B cell (primary cell): ENCODE results near the gene ASTL. TPM values are rescaled to one million over a fixed set of nuclear protein-coding genes. Genes with fewer than 3 reads are reported as not detected.

Source experiments
- ATAC-seq: fragments of 200-7000 bp; cut with Tn5 transposase; one replicate; pipeline ENCODE4 v1.10.0; 2021; ENCODE audit warnings: low read depth, mild to moderate bottlenecking, moderate number of reproducible peaks, moderate library complexity
- CTCF ChIA-PET: fragments of 350-600 bp; sonication (Branson Sonifier 250); formaldehyde crosslinking; loops from one replicate; lab custom pipeline; 2021; ENCODE audit warnings: antibody characterized with exemption, inconsistent platforms; lab: Charles Lee
- POLR2A ChIA-PET: fragments of 350-600 bp; sonication (Branson Sonifier 250); formaldehyde crosslinking; loops from one replicate; lab custom pipeline; 2021; ENCODE audit warnings: antibody characterized with exemption; lab: Charles Lee
- DNase-seq: peaks from one replicate; pipeline ENCODE4 v3.0.0; 2013
- H2AFZ ChIP-seq: 2 replicates; pipeline ENCODE4 v1.6.1; 2012; ENCODE audit warnings: mild to moderate bottlenecking, low read depth, low read length; ENCODE audit not compliant: insufficient read depth, poor library complexity, severe bottlenecking
- H3K27ac ChIP-seq, 2 donors: 1 replicate in 1 of 2; 2 replicates in 1 of 2; pipeline ENCODE4 v1.5.1; 2012 to 2013; ENCODE audit warnings: low read length in 2 of 2, mild to moderate bottlenecking in 2 of 2, moderate library complexity in 1 of 2
- H3K27me3 ChIP-seq, 4 experiments: fragments of 200-600 bp in 1 of 4; sonication (generic) in 1 of 4; replicated peaks in 1 of 4; 1 replicate in 2 of 4; 2 replicates in 2 of 4; pipeline versions ENCODE4 v1.6.1 to v1.7.0; 2013 to 2016; ENCODE audit warnings: low read length in 3 of 4, mild to moderate bottlenecking in 2 of 4, mixed read lengths in 1 of 4, moderate library complexity in 1 of 4; ENCODE audit not compliant: insufficient read depth in 4 of 4, control insufficient read depth in 3 of 4; ENCODE audit errors: control extremely low read depth in 1 of 4
- H3K36me3 ChIP-seq, 2 experiments: replicated peaks in 1 of 2; 1 replicate in 1 of 2; 2 replicates in 1 of 2; pipeline versions ENCODE4 v1.6.1 to v1.7.1; 2013; ENCODE audit warnings: low read length in 1 of 2; ENCODE audit not compliant: insufficient read depth in 2 of 2, control insufficient read depth in 1 of 2; ENCODE audit errors: control extremely low read depth in 1 of 2, extremely low read depth in 1 of 2
- H3K4me1 ChIP-seq, 2 donors: fragments of 200-600 bp in 1 of 2; sonication (generic) in 1 of 2; 1 replicate in 1 of 2; 2 replicates in 1 of 2; pipeline versions ENCODE4 v1.5.1 to v1.6.1; 2013 to 2017; ENCODE audit warnings: low read length in 2 of 2; ENCODE audit not compliant: control insufficient read depth in 2 of 2, insufficient read depth in 2 of 2
- H3K4me2 ChIP-seq: replicated peaks from 2 replicates; pipeline ENCODE3; 2012; ENCODE audit warnings: mild to moderate bottlenecking, low read depth, low read length; ENCODE audit not compliant: poor library complexity, severe bottlenecking
- H3K4me3 ChIP-seq, 5 experiments: fragments of 200-600 bp in 1 of 5; sonication (generic) in 1 of 5; 1 replicate in 3 of 5; 2 replicates in 2 of 5; pipeline versions ENCODE4 v1.5.1 to v1.7.0; 2011 to 2016; ENCODE audit warnings: low read length in 4 of 5, mild to moderate bottlenecking in 4 of 5, low read depth in 2 of 5, control low read depth in 1 of 5, moderate library complexity in 1 of 5; ENCODE audit not compliant: insufficient read depth in 1 of 5; ENCODE audit errors: control extremely low read depth in 1 of 5, extremely low read depth in 1 of 5
- H3K79me2 ChIP-seq: fragments of 200-600 bp; sonication (generic); one replicate; pipeline ENCODE4 v1.6.0; 2016; ENCODE audit warnings: low read length; ENCODE audit not compliant: control insufficient read depth, insufficient read depth
- H3K9ac ChIP-seq: fragments of 200-600 bp; sonication (generic); 2 replicates; pipeline ENCODE4 v1.6.1; 2017; ENCODE audit warnings: mild to moderate bottlenecking, low read length, moderate library complexity
- H3K9me3 ChIP-seq, 3 donors: one replicate each; pipeline versions ENCODE4 v1.6.1 to v1.7.1; 2013; ENCODE audit warnings: low read length in 2 of 3; ENCODE audit not compliant: control insufficient read depth in 2 of 3, insufficient read depth in 1 of 3; ENCODE audit errors: control extremely low read depth in 1 of 3
- H4K20me1 ChIP-seq: 2 replicates; pipeline ENCODE4 v1.6.0; 2012; ENCODE audit warnings: mild to moderate bottlenecking, low read length; ENCODE audit not compliant: insufficient read depth, control insufficient read depth, poor library complexity, severe bottlenecking
- H3K27ac Mint-ChIP-seq: one replicate; pipeline ENCODE4 v1.8.0; 2021; ENCODE audit warnings: mixed read lengths
- H3K27me3 Mint-ChIP-seq: one replicate; pipeline ENCODE4 v1.8.0; 2021; ENCODE audit warnings: mixed read lengths
- H3K4me1 Mint-ChIP-seq: one replicate; pipeline ENCODE4 v1.8.0; 2021; ENCODE audit warnings: mixed read lengths
- H3K4me3 Mint-ChIP-seq: one replicate; pipeline ENCODE4 v1.8.0; 2021; ENCODE audit warnings: mixed read lengths
- H3K9me3 Mint-ChIP-seq: one replicate; pipeline ENCODE4 v1.8.0; 2022; ENCODE audit warnings: mixed read lengths; ENCODE audit not compliant: insufficient read depth
- EZH2 ChIP-seq: IDR thresholded peaks from 2 replicates; pipeline ENCODE4 v1.6.1; 2012; ENCODE audit warnings: borderline replicate concordance, low read depth, mild to moderate bottlenecking, moderate library complexity, low read length; ENCODE audit not compliant: insufficient read depth, poor library complexity, severe bottlenecking
- WGBS: methylation state at CpG from one replicate; pipeline ENCODE4 v1.1.5; 2013; ENCODE audit warnings: missing lambda C conversion rate; ENCODE audit not compliant: insufficient coverage; 5-methylcytosine and 5-hydroxymethylcytosine counted together
- intact Hi-C: fragments of 100-400 bp; cut with micrococcal nuclease; formaldehyde crosslinking; loops from one replicate; pipeline ENCODE4 v1.10.0; 2022
- polyA plus RNA-seq: library from polyadenylated mRNA; depleted of rRNA; stranded (reverse); fragments of >200 nt; gene quantifications from 2 replicates; pipeline ENCODE4 v1.2.3, GENCODE V29; 2012
- total RNA-seq, 2 donors: library from RNA; stranded (reverse); fragments of 120-200 nt in 1 of 2; gene quantifications; 1 replicate in 1 of 2; 2 replicates in 1 of 2; pipeline versions ENCODE4 v1.2.3 to v1.2.4, GENCODE V29; 2013 to 2022
- TF ChIP-seq, protein P1 (sequence below): fragments of 200-600 bp; IDR thresholded peaks from one replicate; pipeline ENCODE4 v1.8.0; 2022; ENCODE audit warnings: antibody characterized with exemption, mild to moderate bottlenecking

Gene ASTL
- total and polyA plus RNA-seq, 2 donors (not counting 1 experiment from before 2014, with no cell fraction given), result 0.15 to 0.59 TPM

- peak; percentile 95 for DNase-seq
- H3K27ac Mint-ChIP-seq, result peak within 1 kb of the TSS; percentile 98
- H3K4me3 Mint-ChIP-seq, result peak within 1 kb of the TSS; percentile 92
- H3K4me3 ChIP-seq, result peak within 1 kb of the TSS; percentile 42 to 71 (median 59)
- no peaks in the 10 kb centered on the region for H3K9me3 Mint-ChIP-seq
- intact Hi-C loops, result loop anchor here (1.0 kb wide), 3 partner anchors 19 to 392 kb away; partner anchors contain the start of gene STARD7
- H3K36me3 ChIP-seq, result no peaks in the 10 kb centered on the region
- peaks cover 69% of the 10 kb centered on the region for H3K4me1 Mint-ChIP-seq
- ATAC-seq, result peak; percentile 56
- no peaks in the 10 kb centered on the region for H3K9me3 ChIP-seq
- H3K27ac ChIP-seq, result peak within 1 kb of the TSS; percentile 95 to 97
- peaks cover 53 to 66% of the 10 kb centered on the region in 2 donors for H3K4me1 ChIP-seq
- peaks cover 2% of the 10 kb centered on the region for H3K79me2 ChIP-seq
- peak within 1 kb of the TSS; percentile 91 for H3K4me2 ChIP-seq
- ChIA-PET POLR2A (interaction anchor here (0.5 to 7.9 kb wide), 8 partner anchors 13 to 152 kb away, joined by 3 to 47 read pairs (median 6); partner anchors contain the start of gene STARD7), CTCF (interaction anchor here (1.6 to 23.6 kb wide), 3 partner anchors 11 to 28 kb away, joined by 5 to 1065 read pairs (median 18); no protein-coding TSS in a partner anchor)
- H3K27me3 Mint-ChIP-seq, result no peaks in the 10 kb centered on the region
- TF ChIP-seq, protein P1, sequence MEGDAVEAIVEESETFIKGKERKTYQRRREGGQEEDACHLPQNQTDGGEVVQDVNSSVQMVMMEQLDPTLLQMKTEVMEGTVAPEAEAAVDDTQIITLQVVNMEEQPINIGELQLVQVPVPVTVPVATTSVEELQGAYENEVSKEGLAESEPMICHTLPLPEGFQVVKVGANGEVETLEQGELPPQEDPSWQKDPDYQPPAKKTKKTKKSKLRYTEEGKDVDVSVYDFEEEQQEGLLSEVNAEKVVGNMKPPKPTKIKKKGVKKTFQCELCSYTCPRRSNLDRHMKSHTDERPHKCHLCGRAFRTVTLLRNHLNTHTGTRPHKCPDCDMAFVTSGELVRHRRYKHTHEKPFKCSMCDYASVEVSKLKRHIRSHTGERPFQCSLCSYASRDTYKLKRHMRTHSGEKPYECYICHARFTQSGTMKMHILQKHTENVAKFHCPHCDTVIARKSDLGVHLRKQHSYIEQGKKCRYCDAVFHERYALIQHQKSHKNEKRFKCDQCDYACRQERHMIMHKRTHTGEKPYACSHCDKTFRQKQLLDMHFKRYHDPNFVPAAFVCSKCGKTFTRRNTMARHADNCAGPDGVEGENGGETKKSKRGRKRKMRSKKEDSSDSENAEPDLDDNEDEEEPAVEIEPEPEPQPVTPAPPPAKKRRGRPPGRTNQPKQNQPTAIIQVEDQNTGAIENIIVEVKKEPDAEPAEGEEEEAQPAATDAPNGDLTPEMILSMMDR, result no peak
- no peak for TF ChIP-seq EZH2
- no peaks in the 10 kb centered on the region for H3K27me3 ChIP-seq
- H4K20me1 ChIP-seq, result peaks cover 17% of the 10 kb centered on the region
- WGBS, result under 1% methylated on average over 91 of the region's 94 CpGs
- H3K9ac ChIP-seq, result peak within 1 kb of the TSS; percentile 69
- peak within 1 kb of the TSS; percentile 30 for H2AFZ ChIP-seq
Measured at GRCh38 chr2:96145036-96145847, 6.9 kb upstream of the ASTL start, which contains the start of gene DUSP2. TSS of gene DUSP2 (minus strand) at chr2:96145440. CDS start at chr2:96145354, 86 bp downstream.
